K562 (cell line): ENCODE data around the gene PLA2G4A. TPM values are rescaled to one million over a fixed set of nuclear protein-coding genes. Genes with fewer than 3 reads are reported as not detected.
A peak's percentile ranks its signal among the peaks of the same experiment; 100 is the strongest.

Experiments
- ATAC-seq: fragments of 200-7000 bp; cut with Tn5 transposase; 3 replicates; pipeline ENCODE4 v1.9.1; 2020; ENCODE audit warnings: moderate library complexity
- BruUV-seq: library from RNA; stranded (reverse); fragments of 400-500 nt; replicated peaks from 2 replicates; lab custom pipeline; 2021; lab: Mats Ljungman, UMichigan
- CTCF ChIA-PET: fragments of 300-600 bp; formaldehyde crosslinking; extraction: SDS; loops from one replicate; lab custom pipeline; 2021; ENCODE audit warnings: low intra/inter-chr PET ratio; lab: Yijun Ruan, JAX
- POLR2A ChIA-PET: fragments of 300-600, 350-650 bp; sonication (Branson Sonifier 250); formaldehyde crosslinking; extraction: SDS; loops from one replicate; lab custom pipeline; 2021; ENCODE audit warnings: antibody characterized with exemption, inconsistent platforms; lab: Yijun Ruan, JAX
- DNase-seq, 4 experiments: peaks; one replicate each; pipeline versions ENCODE4 v3.0.0 to v3.0.0-alpha.2; 2011 to 2018; ENCODE audit warnings: low spot score in 3 of 4, mixed read lengths in 3 of 4; ENCODE audit errors: extremely low read depth in 1 of 4
- FAIRE-seq: peaks from 2 replicates; lab custom pipeline; 2011; peaks lifted over from hg19 to GRCh38; lab: Jason Lieb, UNC
- H2AFZ ChIP-seq: 2 replicates; pipeline ENCODE4 v1.6.0; 2011; ENCODE audit warnings: low read depth, low read length, control low read depth, inconsistent platforms
- H3K27ac ChIP-seq: fragments of 200-600 bp; 3 replicates; pipeline ENCODE4 v1.8.0; 2011; ENCODE audit warnings: low read depth, mild to moderate bottlenecking, control low read depth, inconsistent platforms, low read length, moderate library complexity, mixed read lengths; ENCODE audit errors: extremely low read depth
- H3K27me3 ChIP-seq, 2 experiments: fragments of 300-600 bp in 1 of 2; 2 replicates in 1 of 2; 3 replicates in 1 of 2; pipeline versions ENCODE4 v1.6.0 to v1.8.0; 2011; ENCODE audit warnings: inconsistent platforms in 2 of 2, low read length in 2 of 2, mild to moderate bottlenecking in 1 of 2, mixed read lengths in 1 of 2, moderate library complexity in 1 of 2; ENCODE audit not compliant: control insufficient read depth in 2 of 2, insufficient read depth in 2 of 2
- H3K36me3 ChIP-seq: fragments of 300-600 bp; 3 replicates; pipeline ENCODE4 v1.8.0; 2011; ENCODE audit warnings: mild to moderate bottlenecking, low read length, inconsistent platforms; ENCODE audit not compliant: control insufficient read depth, insufficient read depth
- H3K4me1 ChIP-seq, 2 experiments: fragments of 200-600 bp in 1 of 2; replicated peaks in 1 of 2; 2 replicates in 1 of 2; 3 replicates in 1 of 2; pipeline versions ENCODE4 v1.5.1 to v1.8.0; 2011; ENCODE audit warnings: inconsistent platforms in 2 of 2, low read length in 2 of 2, mild to moderate bottlenecking in 1 of 2, mixed read lengths in 1 of 2, moderate library complexity in 1 of 2; ENCODE audit not compliant: control insufficient read depth in 2 of 2, insufficient read depth in 2 of 2
- H3K4me2 ChIP-seq: 2 replicates; pipeline ENCODE4 v1.6.1; 2011; ENCODE audit warnings: low read length, control low read depth, inconsistent platforms, mixed read lengths; ENCODE audit not compliant: insufficient read depth
- H3K4me3 ChIP-seq: fragments of 200-600 bp; sonication (generic), shearing (Covaris generic); 2 replicates; pipeline ENCODE4 v1.5.1; 2016; ENCODE audit warnings: control low read depth, inconsistent platforms
- H3K79me2 ChIP-seq: fragments of 200-600 bp; 3 replicates; pipeline ENCODE4 v1.8.0; 2011; ENCODE audit warnings: low read length, inconsistent platforms; ENCODE audit not compliant: control insufficient read depth, insufficient read depth
- H3K9ac ChIP-seq, 2 experiments: 2 replicates each; pipeline versions ENCODE4 v1.6.0 to v1.6.1; 2011; ENCODE audit warnings: low read depth in 2 of 2, low read length in 2 of 2, control low read depth in 1 of 2, inconsistent platforms in 1 of 2, mild to moderate bottlenecking in 1 of 2, mixed read lengths in 1 of 2; ENCODE audit not compliant: insufficient read depth in 1 of 2
- H3K9me1 ChIP-seq: one replicate; pipeline ENCODE4 v1.6.0; 2011; ENCODE audit warnings: inconsistent platforms, mild to moderate bottlenecking, low read length, moderate library complexity; ENCODE audit not compliant: control insufficient read depth, insufficient read depth
- H3K9me3 ChIP-seq: replicated peaks from 2 replicates; pipeline ENCODE4 v1.5.1; 2011; ENCODE audit warnings: low read depth, low read length, inconsistent platforms; ENCODE audit not compliant: control insufficient read depth, insufficient read depth
- H4K20me1 ChIP-seq: replicated peaks from 2 replicates; pipeline ENCODE4 v1.6.1; 2011; ENCODE audit warnings: low read length, inconsistent platforms, mixed read lengths; ENCODE audit not compliant: control insufficient read depth, insufficient read depth
- C11orf30 ChIP-seq: fragments of 450-650 bp; IDR thresholded peaks from 2 replicates; pipeline ENCODE4 v1.6.1; 2016; ENCODE audit warnings: low read depth, mild to moderate bottlenecking
- CBX3 ChIP-seq, 2 experiments: IDR thresholded peaks; 1 replicate in 1 of 2; 2 replicates in 1 of 2; pipeline ENCODE4 v1.6.1; 2012; ENCODE audit warnings: inconsistent platforms in 2 of 2, low read length in 2 of 2, borderline replicate concordance in 1 of 2, control low read depth in 1 of 2
- CREM ChIP-seq: IDR thresholded peaks from 2 replicates; pipeline ENCODE4 v1.6.1; 2014; ENCODE audit warnings: antibody characterized with exemption, low read depth
- DDX20 ChIP-seq: fragments of 450-650 bp; IDR thresholded peaks from 2 replicates; pipeline ENCODE4 v1.6.1; 2016; ENCODE audit warnings: missing genetic modification characterization, low read depth, mild to moderate bottlenecking, missing compliant biosample characterization, moderate library complexity
- GABPB1 ChIP-seq: sonication (generic); formaldehyde crosslinking; IDR thresholded peaks from 2 replicates; pipeline ENCODE4 v1.8.0; 2022; ENCODE audit warnings: mild to moderate bottlenecking, missing genetic modification reagents
- GATA2 ChIP-seq: sonication (generic); formaldehyde crosslinking; IDR thresholded peaks from 2 replicates; pipeline ENCODE4 v1.4.0; 2020; ENCODE audit warnings: mild to moderate bottlenecking, missing genetic modification reagents
- MAFF ChIP-seq: IDR thresholded peaks from 2 replicates; pipeline ENCODE4 v1.6.1; 2012; ENCODE audit warnings: low read length, improper control_type of control experiment
- MAFG ChIP-seq: fragments of 450-650 bp; conservative IDR thresholded peaks from 2 replicates; pipeline ENCODE4 v1.6.1; 2016; ENCODE audit warnings: missing genetic modification characterization, missing compliant biosample characterization
- MAFK ChIP-seq: IDR thresholded peaks from 2 replicates; pipeline ENCODE4 v1.6.1; 2011; ENCODE audit warnings: low read length, improper control_type of control experiment
- NEUROD1 ChIP-seq: fragments of 150-350 bp; IDR thresholded peaks from 2 replicates; pipeline ENCODE4 v1.6.1; 2014; ENCODE audit warnings: borderline replicate concordance, low read length, low read depth; ENCODE audit not compliant: partially characterized antibody
- RFX5 ChIP-seq: IDR thresholded peaks from 2 replicates; pipeline ENCODE4 v1.6.1; 2011; ENCODE audit warnings: low read depth, mild to moderate bottlenecking, improper control_type of control experiment, low read length
- SREBF2 ChIP-seq: sonication (generic); formaldehyde crosslinking; IDR thresholded peaks from 2 replicates; pipeline ENCODE4 v1.4.0; 2020; ENCODE audit warnings: mild to moderate bottlenecking, missing genetic modification reagents
- TAF9B ChIP-seq: fragments of 450-650 bp; IDR thresholded peaks from 2 replicates; pipeline ENCODE4 v1.6.1; 2018; ENCODE audit warnings: mild to moderate bottlenecking; ENCODE audit not compliant: partially characterized antibody
- THRAP3 ChIP-seq: fragments of 450-650 bp; IDR thresholded peaks from 2 replicates; pipeline ENCODE4 v1.6.1; 2016; ENCODE audit warnings: mild to moderate bottlenecking, inconsistent platforms, borderline replicate concordance
- ZNF121 ChIP-seq: sonication (generic); formaldehyde crosslinking; conservative IDR thresholded peaks from 2 replicates; pipeline ENCODE4 v1.8.0; 2022; ENCODE audit warnings: missing genetic modification reagents
- ZNF134 ChIP-seq: fragments of 250-450 bp; sonication (Bioruptor Pico); conservative IDR thresholded peaks from 2 replicates; pipeline ENCODE4 v1.4.0; 2020
- ZNF316 ChIP-seq: fragments of 450-650 bp; IDR thresholded peaks from 2 replicates; pipeline ENCODE4 v1.6.1; 2016
- WGBS: fragments of 100-300 bp; shearing (Covaris generic); methylation state at CpG from one replicate; pipeline ENCODE4 v1.1.6; 2016; ENCODE audit warnings: low coverage, mixed read lengths; ENCODE audit not compliant: insufficient coverage; ENCODE audit errors: missing lambda C conversion rate; 5-methylcytosine and 5-hydroxymethylcytosine counted together
- in situ Hi-C: fragments of 300-500 bp; cut with MboI; formaldehyde crosslinking; loops from 4 replicates; pipeline ENCODE4 v1.15.0; 2018; ENCODE audit warnings: inconsistent platforms, mixed read lengths
- intact Hi-C: fragments of 100-400 bp; cut with micrococcal nuclease; formaldehyde crosslinking; loops from 2 replicates; pipeline ENCODE4 v1.14.2; 2022
- polyA plus RNA-seq, 8 experiments: library from polyadenylated mRNA; depleted of rRNA in 4 of 8; stranded (reverse) in 5 of 8; unstranded in 3 of 8; fragments of >200 nt; fragmentation: Nextera tagmentation in 2 of 8; fragmentation: Illumina TruSeq in 1 of 8; extraction: Ambion mirVana in 2 of 8; extraction: Trizol in 1 of 8; gene quantifications; 2 replicates each; pipeline versions ENCODE4 v1.2.1 to v1.2.3, GENCODE V29; 2011 to 2014; ENCODE audit warnings: inconsistent platforms in 1 of 8, missing spikeins in 1 of 8
- total RNA-seq, 7 experiments: library from RNA; depleted of rRNA in 6 of 7; stranded (reverse); fragments of >200 nt in 6 of 7; fragmentation: Illumina TruSeq in 2 of 7; extraction: Trizol in 2 of 7; gene quantifications; 2 replicates each; pipeline versions ENCODE4 v1.2.1 to v1.2.3, GENCODE V29; 2011 to 2021; ENCODE audit warnings: low replicate concordance in 1 of 7

The PLA2G4A gene
- total and polyA plus RNA-seq, 9 of the 15 experiments (the other 6 are each of a cell fraction or from before 2014, with no cell fraction given), result 0.04 to 0.71 (median 0.22) TPM; not detected in 4

- no peak overlapping the region for H3K27ac ChIP-seq
- BruUV-seq, result no TSS peak
- no peaks in the 10 kb centered on the region for H3K79me2 ChIP-seq
- TF ChIP-seq GABPB1 (no peak), MAFK (0 out of 2 replicates have a peak, but pooled peaks have one; percentile 12), MAFG (0 out of 2 replicates have a peak, but pooled peaks have one; percentile 15), ZNF121 (CRISPR knock-in tag) (no peak), ZNF316 (peak; percentile 63; the same call in 1 of the 2 replicates), CBX3 (IDR thresholded peaks at IDR 0.05; ENCODE audit: borderline replicate concordance in 1 of 2, low read length in 2 of 2) (no peak), RFX5 (no peak), DDX20 (tag) (no peak), C11orf30 (peak; percentile 14; the same call in 1 of the 2 replicates), ZNF134 (CRISPR knock-in tag) (no peak), THRAP3 (no peak), MAFF (0 out of 2 replicates have a peak, but pooled peaks have one; percentile 7), CREM (no peak), TAF9B (no peak), GATA2 (CRISPR knock-in tag) (no peak), SREBF2 (no peak), NEUROD1 (no peak)
- TF ChIP-seq, all 486 proteins: peak for 5
- intact Hi-C loops (no loop called here), in situ Hi-C loops (no loop called here)
- H3K9me3 ChIP-seq, result no peaks in the 10 kb centered on the region
- 4% methylated on average over 4 of the region's 4 CpGs for WGBS
- no peaks in the 10 kb centered on the region for H3K9me1 ChIP-seq
- ChIA-PET CTCF (no interaction called here), POLR2A (interaction anchor here (0.6 kb wide), 1 partner anchor 23 kb away, joined by 3 read pairs; no protein-coding TSS in a partner anchor)
- no peak overlapping the region for H2AFZ ChIP-seq
- no peak for FAIRE-seq
- ATAC-seq, result no peak
- H3K4me3 ChIP-seq, result no peak overlapping the region
- H3K4me2 ChIP-seq, result no peak overlapping the region
- no peak overlapping the region for H3K9ac ChIP-seq
- no peaks in the 10 kb centered on the region for H3K27me3 ChIP-seq
- no peak for DNase-seq
- H4K20me1 ChIP-seq, result no peaks in the 10 kb centered on the region
- H3K4me1 ChIP-seq, result no peaks in the 10 kb centered on the region
- H3K36me3 ChIP-seq, result no peaks in the 10 kb centered on the region
These were observed 5.7 kb downstream of the PLA2G4A start for GRCh38 chr1:186834399-186834958.
